Spleen (tissue), 7 donors: Measurements from ENCODE around the gene HOXA7.
A peak's percentile ranks its signal among the peaks of the same experiment; 100 is the strongest.

ENCODE experiments used
- CTCF ChIP-seq, 11 experiments: fragments of 200-600 bp in 7 of 11; fragments of 450-650 bp in 4 of 11; sonication (generic) in 4 of 11; IDR thresholded peaks in 8 of 11; conservative IDR thresholded peaks in 3 of 11; 1 replicate in 7 of 11; 2 replicates in 4 of 11; pipeline versions ENCODE4 v1.4.0 to v1.8.0; 2016 to 2021; ENCODE audit warnings: antibody characterized with exemption in 11 of 11, inconsistent platforms in 4 of 11, mild to moderate bottlenecking in 1 of 11
- POLR2AphosphoS5 ChIP-seq, 3 donors: sonication (generic); formaldehyde crosslinking; IDR thresholded peaks; one replicate each; pipeline ENCODE4 v1.5.1; 2017; ENCODE audit warnings: antibody characterized with exemption in 3 of 3
- donor health status: DM: no; HTN: no; CAD: no; lungs with moderate emphysema.
- donor health status: DM: no; HTN: no; CAD: no.
- donor health status: DM: no; HTN: no; CAD: no.

- TF ChIP-seq CTCF (IDR thresholded peaks at IDR 0.05 in 8 of 11, conservative IDR thresholded peaks at IDR 0.05 in 3 of 11) (no peak), POLR2AphosphoS5 (IDR thresholded peaks at IDR 0.05) (peak in 1 of 3 donors; percentile 22)
Measured at GRCh38 chr7:27189295-27189996, 33.0 kb upstream of the HOXA7 start.
